Mucosa of descending colon (tissue), 3 donors: ENCODE results near the gene LPCAT1. TPM values are rescaled to one million over a fixed set of nuclear protein-coding genes. Genes with fewer than 3 reads are reported as not detected.

Experiments
- ATAC-seq: fragments of 200-7000 bp; cut with Tn5 transposase; one replicate; pipeline ENCODE4 v1.9.1; 2020; ENCODE audit warnings: mild to moderate bottlenecking, moderate library complexity
- DNase-seq, 3 donors: peaks; one replicate each; pipeline ENCODE4 v3.0.0-alpha.2; 2020
- H3K36me3 ChIP-seq: fragments of 200-600 bp; one replicate; pipeline ENCODE4 v1.8.0; 2021; ENCODE audit warnings: low read depth, mild to moderate bottlenecking
- H3K4me1 ChIP-seq: fragments of 200-600 bp; one replicate; pipeline ENCODE4 v1.8.0; 2021; ENCODE audit warnings: low read depth, mild to moderate bottlenecking
- H3K4me3 ChIP-seq: fragments of 200-600 bp; one replicate; pipeline ENCODE4 v1.8.0; 2021; ENCODE audit warnings: mild to moderate bottlenecking
- H3K9me3 ChIP-seq: fragments of 200-600 bp; one replicate; pipeline ENCODE4 v1.8.0; 2021; ENCODE audit warnings: mild to moderate bottlenecking
- intact Hi-C, 2 donors: fragments of 100-400 bp; cut with DNase I in 1 of 2; cut with micrococcal nuclease in 1 of 2; formaldehyde crosslinking; loops; one replicate each; pipeline versions ENCODE4 v1.11.0 to v1.11.1; 2022; cut with DNase I, micrococcal nuclease
- total RNA-seq, 3 donors: library from RNA; stranded (reverse); fragmentation: NEBNext Ultra II Directional in 2 of 3; extraction: Animal tissue kit (Norgen Biotek cat#: 25700) in 2 of 3; gene quantifications; one replicate each; pipeline versions ENCODE4 v1.2.1 to v1.2.4, GENCODE V29; 2021 to 2023
- TF ChIP-seq, protein P1 (sequence below): fragments of 200-600 bp; IDR thresholded peaks from one replicate; pipeline ENCODE4 v1.8.0; 2022; ENCODE audit warnings: antibody characterized with exemption, mild to moderate bottlenecking
- donor health status: DM: no; HTN: no; CAD: no; lungs with moderate emphysema.
- donor health status: DM: no; HTN: no; CAD: no.
- donor health status: DM: no; HTN: yes; CAD: no.

Gene LPCAT1
- total RNA-seq, 3 donors from 2014 or later = 6.7 to 27.2 (median 26.0) TPM

DNA sequence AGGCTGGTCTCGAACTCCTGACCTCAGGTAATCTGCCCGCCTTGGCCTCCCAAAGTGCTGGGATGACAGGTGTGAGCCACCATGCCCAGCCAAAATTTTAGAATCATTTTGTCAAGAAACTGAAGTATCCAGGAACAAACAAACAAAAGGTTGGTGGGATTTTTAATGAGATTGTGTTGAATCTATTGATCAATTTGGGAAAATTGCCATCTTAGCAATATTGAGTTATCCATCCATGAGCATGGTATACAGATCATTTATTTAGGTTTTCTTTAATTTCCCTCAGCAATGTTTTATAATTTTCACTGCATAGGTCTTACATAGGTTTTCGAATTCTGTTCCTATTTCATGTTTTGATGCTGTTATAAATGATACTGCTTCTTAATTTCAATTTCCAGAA, 5.7 kb upstream of the LPCAT1 start:
- ATAC-seq (no peak), DNase-seq (no peak)
- intact Hi-C loops = loop anchor here in 1 of 2 donors (10.0 kb wide), 1 partner anchor 1155 kb away; no protein-coding TSS in a partner anchor
- TF ChIP-seq, protein P1, sequence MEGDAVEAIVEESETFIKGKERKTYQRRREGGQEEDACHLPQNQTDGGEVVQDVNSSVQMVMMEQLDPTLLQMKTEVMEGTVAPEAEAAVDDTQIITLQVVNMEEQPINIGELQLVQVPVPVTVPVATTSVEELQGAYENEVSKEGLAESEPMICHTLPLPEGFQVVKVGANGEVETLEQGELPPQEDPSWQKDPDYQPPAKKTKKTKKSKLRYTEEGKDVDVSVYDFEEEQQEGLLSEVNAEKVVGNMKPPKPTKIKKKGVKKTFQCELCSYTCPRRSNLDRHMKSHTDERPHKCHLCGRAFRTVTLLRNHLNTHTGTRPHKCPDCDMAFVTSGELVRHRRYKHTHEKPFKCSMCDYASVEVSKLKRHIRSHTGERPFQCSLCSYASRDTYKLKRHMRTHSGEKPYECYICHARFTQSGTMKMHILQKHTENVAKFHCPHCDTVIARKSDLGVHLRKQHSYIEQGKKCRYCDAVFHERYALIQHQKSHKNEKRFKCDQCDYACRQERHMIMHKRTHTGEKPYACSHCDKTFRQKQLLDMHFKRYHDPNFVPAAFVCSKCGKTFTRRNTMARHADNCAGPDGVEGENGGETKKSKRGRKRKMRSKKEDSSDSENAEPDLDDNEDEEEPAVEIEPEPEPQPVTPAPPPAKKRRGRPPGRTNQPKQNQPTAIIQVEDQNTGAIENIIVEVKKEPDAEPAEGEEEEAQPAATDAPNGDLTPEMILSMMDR = no peak
- Histone ChIP-seq H3K4me3 (no peak overlapping the region), H3K9me3 (no peaks in the 10 kb centered on the region), H3K4me1 (peaks cover 1% of the 10 kb centered on the region), H3K36me3 (no peaks in the 10 kb centered on the region)

GRCh38 chr5:1527533-1528205, 3.9 kb upstream of the LPCAT1 start:
- TF ChIP-seq, protein P1 = no peak
- H3K4me3 ChIP-seq = no peak overlapping the region
- intact Hi-C loops = loop anchor here in 1 of 2 donors (10.0 kb wide), 1 partner anchor 1153 kb away; no protein-coding TSS in a partner anchor
- no peaks in the 10 kb centered on the region for H3K9me3 ChIP-seq
- H3K4me1 ChIP-seq = peaks cover 7% of the 10 kb centered on the region
- no peaks in the 10 kb centered on the region for H3K36me3 ChIP-seq
- peak in 1 of 3 donors; percentile 0 for DNase-seq
- no peak for ATAC-seq

DNA sequence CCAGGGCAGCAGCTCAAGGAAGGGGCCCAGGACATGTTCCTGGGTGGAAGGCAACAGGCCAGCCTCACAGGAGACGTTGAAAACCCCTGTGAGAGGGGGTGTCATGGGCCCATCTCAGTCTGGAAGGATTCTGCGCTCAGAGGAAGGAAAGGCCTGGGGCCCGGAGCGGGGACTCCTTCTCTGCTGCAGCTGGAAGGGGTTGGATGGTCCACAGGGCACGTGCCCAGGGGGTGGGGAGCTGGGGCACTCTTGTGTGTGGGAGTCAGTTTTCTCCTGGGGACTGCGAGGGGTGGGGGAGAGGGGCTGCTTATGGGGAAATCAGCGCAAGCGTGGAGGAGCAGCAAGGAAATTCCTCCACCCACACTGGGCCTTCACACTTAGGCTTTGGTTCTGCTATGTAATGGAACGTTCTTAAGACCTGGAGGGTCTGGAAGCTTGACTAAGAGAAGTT, 2.9 kb upstream of the LPCAT1 start:
- TF ChIP-seq, protein P1 = no peak
- DNase-seq (peak in 2 of 3 donors; percentile 1 to 46), ATAC-seq (no peak)
- Histone ChIP-seq H3K4me1 (peaks cover 12% of the 10 kb centered on the region), H3K4me3 (no peak overlapping the region), H3K36me3 (no peaks in the 10 kb centered on the region), H3K9me3 (no peaks in the 10 kb centered on the region)
- intact Hi-C loops = loop anchor here in 1 of 2 donors (10.0 kb wide), 1 partner anchor 1152 kb away; no protein-coding TSS in a partner anchor

GRCh38 chr5:1526190-1526631, 2.5 kb upstream of the LPCAT1 start:
- H3K9me3 ChIP-seq = no peaks in the 10 kb centered on the region
- TF ChIP-seq, protein P1 = no peak
- peak; percentile 3 to 46 (median 19) for DNase-seq
- H3K4me1 ChIP-seq = peaks cover 12% of the 10 kb centered on the region
- no peak for ATAC-seq
- intact Hi-C loops = loop anchor here in 1 of 2 donors (10.0 kb wide), 1 partner anchor 1151 kb away; no protein-coding TSS in a partner anchor
- H3K36me3 ChIP-seq = no peaks in the 10 kb centered on the region
- H3K4me3 ChIP-seq = no peak overlapping the region

GRCh38 chr5:1525624-1526189, 1.9 kb upstream of the LPCAT1 start:
- ATAC-seq (no peak), DNase-seq (peak; percentile 2 to 27 (median 8))
- Histone ChIP-seq H3K36me3 (no peaks in the 10 kb centered on the region), H3K4me3 (no peak overlapping the region), H3K9me3 (no peaks in the 10 kb centered on the region), H3K4me1 (peaks cover 12% of the 10 kb centered on the region)
- TF ChIP-seq, protein P1 = no peak
- intact Hi-C loops = loop anchor here in 1 of 2 donors (10.0 kb wide), 1 partner anchor 1151 kb away; no protein-coding TSS in a partner anchor
